Uterus (tissue), 2 donors: ENCODE data around the gene ZSCAN23.

Experiments
- POLR2A ChIP-seq, 2 donors: fragments of 450-650 bp; IDR thresholded peaks; one replicate each; pipeline ENCODE4 v1.6.1; 2016; ENCODE audit warnings: antibody characterized with exemption in 2 of 2, mild to moderate bottlenecking in 1 of 2, moderate library complexity in 1 of 2
- TF ChIP-seq, protein P1 (sequence below), 4 experiments: fragments of 200-600 bp in 2 of 4; fragments of 450-650 bp in 2 of 4; sonication (generic) in 2 of 4; IDR thresholded peaks; one replicate each; pipeline ENCODE4 v1.5.1; 2016 to 2019; ENCODE audit warnings: antibody characterized with exemption in 4 of 4, mild to moderate bottlenecking in 2 of 4, moderate library complexity in 1 of 4

DNA sequence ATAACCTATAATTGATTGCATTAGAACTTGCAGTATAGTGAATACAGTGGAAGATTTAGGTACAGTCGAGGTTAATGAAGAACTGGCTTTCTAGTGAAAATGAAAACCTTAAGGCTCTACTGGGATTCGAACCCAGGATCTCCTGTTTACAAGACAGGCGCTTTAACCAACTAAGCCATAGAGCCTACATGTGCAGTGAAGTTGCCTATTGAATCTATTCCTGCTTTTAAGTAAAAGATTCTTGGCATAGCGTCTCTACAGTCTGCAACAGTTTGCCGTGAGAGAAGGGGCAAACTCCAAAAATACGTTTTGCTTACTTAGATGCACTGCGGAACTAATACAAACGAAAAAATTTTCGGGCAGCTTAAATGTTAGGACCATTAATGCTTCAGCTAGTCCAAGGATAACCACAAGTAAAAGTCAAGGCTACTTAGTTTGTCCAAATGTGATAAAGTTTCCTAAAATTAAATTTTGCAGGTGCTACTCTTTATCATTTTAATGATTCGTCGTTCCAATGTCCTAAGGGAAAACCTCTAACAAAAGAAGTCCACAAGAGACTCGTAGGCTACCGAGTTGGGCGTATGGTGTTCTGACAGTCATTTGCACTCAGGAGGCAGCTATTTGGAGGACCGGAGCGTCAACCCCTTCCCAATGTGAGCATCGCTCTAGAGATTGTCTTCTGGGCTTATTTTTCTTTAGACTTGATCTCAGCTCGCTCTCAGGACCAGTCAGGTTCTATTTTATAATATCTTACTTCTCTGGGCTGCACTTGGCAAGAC is 31.3 kb upstream of the ZSCAN23 start:
- TF ChIP-seq, protein P1, sequence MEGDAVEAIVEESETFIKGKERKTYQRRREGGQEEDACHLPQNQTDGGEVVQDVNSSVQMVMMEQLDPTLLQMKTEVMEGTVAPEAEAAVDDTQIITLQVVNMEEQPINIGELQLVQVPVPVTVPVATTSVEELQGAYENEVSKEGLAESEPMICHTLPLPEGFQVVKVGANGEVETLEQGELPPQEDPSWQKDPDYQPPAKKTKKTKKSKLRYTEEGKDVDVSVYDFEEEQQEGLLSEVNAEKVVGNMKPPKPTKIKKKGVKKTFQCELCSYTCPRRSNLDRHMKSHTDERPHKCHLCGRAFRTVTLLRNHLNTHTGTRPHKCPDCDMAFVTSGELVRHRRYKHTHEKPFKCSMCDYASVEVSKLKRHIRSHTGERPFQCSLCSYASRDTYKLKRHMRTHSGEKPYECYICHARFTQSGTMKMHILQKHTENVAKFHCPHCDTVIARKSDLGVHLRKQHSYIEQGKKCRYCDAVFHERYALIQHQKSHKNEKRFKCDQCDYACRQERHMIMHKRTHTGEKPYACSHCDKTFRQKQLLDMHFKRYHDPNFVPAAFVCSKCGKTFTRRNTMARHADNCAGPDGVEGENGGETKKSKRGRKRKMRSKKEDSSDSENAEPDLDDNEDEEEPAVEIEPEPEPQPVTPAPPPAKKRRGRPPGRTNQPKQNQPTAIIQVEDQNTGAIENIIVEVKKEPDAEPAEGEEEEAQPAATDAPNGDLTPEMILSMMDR (IDR thresholded peaks at IDR 0.05), result no peak
- TF ChIP-seq POLR2A (IDR thresholded peaks at IDR 0.05), result no peak
